Common myeloid progenitor, CD34-positive (primary cell): ENCODE data around the gene SPATA13.

Source experiments
- CTCF ChIA-PET: fragments of 350-600 bp; sonication (Branson Sonifier 250); formaldehyde crosslinking; loops from one replicate; lab custom pipeline; 2021; ENCODE audit warnings: antibody characterized with exemption; lab: Charles Lee
- POLR2A ChIA-PET: fragments of 350-600 bp; sonication (Branson Sonifier 250); formaldehyde crosslinking; loops from one replicate; lab custom pipeline; 2021; ENCODE audit warnings: antibody characterized with exemption; lab: Charles Lee
- DNase-seq, 3 donors: peaks; one replicate each; pipeline versions ENCODE4 v3.0.0 to v3.0.0-alpha.2; 2013
- H3K27ac ChIP-seq, 2 experiments: 1 replicate in 1 of 2; 2 replicates in 1 of 2; pipeline ENCODE4 v1.7.0; 2013; ENCODE audit warnings: inconsistent platforms in 2 of 2, low read length in 2 of 2, mild to moderate bottlenecking in 2 of 2, low read depth in 1 of 2, moderate library complexity in 1 of 2; ENCODE audit not compliant: severe bottlenecking in 2 of 2, insufficient read depth in 1 of 2, poor library complexity in 1 of 2
- H3K27me3 ChIP-seq, 5 experiments: replicated peaks in 2 of 5; 1 replicate in 3 of 5; 2 replicates in 2 of 5; pipeline versions ENCODE4 v1.6.1 to v1.7.0; 2013; ENCODE audit warnings: low read length in 4 of 5, mild to moderate bottlenecking in 2 of 5, moderate library complexity in 2 of 5, inconsistent platforms in 1 of 5; ENCODE audit not compliant: insufficient read depth in 5 of 5, control insufficient read depth in 4 of 5
- H3K36me3 ChIP-seq, 4 experiments: 1 replicate in 2 of 4; 2 replicates in 2 of 4; pipeline versions ENCODE4 v1.6.1 to v1.7.0; 2013; ENCODE audit warnings: low read length in 3 of 4, control low read depth in 1 of 4, mild to moderate bottlenecking in 1 of 4; ENCODE audit not compliant: control insufficient read depth in 4 of 4, insufficient read depth in 4 of 4
- H3K4me1 ChIP-seq, 4 experiments: 1 replicate in 3 of 4; 2 replicates in 1 of 4; pipeline versions ENCODE4 v1.6.1 to v1.7.1; 2013; ENCODE audit warnings: low read length in 3 of 4, mild to moderate bottlenecking in 3 of 4, control low read depth in 1 of 4, inconsistent platforms in 1 of 4, moderate library complexity in 1 of 4; ENCODE audit not compliant: control insufficient read depth in 4 of 4, insufficient read depth in 4 of 4; ENCODE audit errors: control extremely low read depth in 1 of 4
- H3K4me3 ChIP-seq, 7 experiments: 1 replicate in 4 of 7; 2 replicates in 3 of 7; pipeline versions ENCODE4 v1.5.1 to v1.7.0; 2013; ENCODE audit warnings: mild to moderate bottlenecking in 7 of 7, low read length in 6 of 7, moderate library complexity in 6 of 7, inconsistent platforms in 2 of 7, low read depth in 2 of 7, control low read depth in 1 of 7; ENCODE audit not compliant: insufficient read depth in 4 of 7, control insufficient read depth in 1 of 7; ENCODE audit errors: extremely low read depth in 1 of 7
- H3K9me3 ChIP-seq, 5 experiments: 1 replicate in 4 of 5; 2 replicates in 1 of 5; pipeline versions ENCODE4 v1.6.1 to v1.7.1; 2013; ENCODE audit warnings: low read length in 4 of 5, mild to moderate bottlenecking in 2 of 5, inconsistent platforms in 1 of 5, low read depth in 1 of 5, moderate library complexity in 1 of 5; ENCODE audit not compliant: control insufficient read depth in 4 of 5, insufficient read depth in 2 of 5; ENCODE audit errors: control extremely low read depth in 1 of 5
- WGBS: methylation state at CpG from one replicate; pipeline ENCODE4 v1.1.5; 2013; ENCODE audit not compliant: insufficient coverage; 5-methylcytosine and 5-hydroxymethylcytosine counted together

The SPATA13 gene

DNA sequence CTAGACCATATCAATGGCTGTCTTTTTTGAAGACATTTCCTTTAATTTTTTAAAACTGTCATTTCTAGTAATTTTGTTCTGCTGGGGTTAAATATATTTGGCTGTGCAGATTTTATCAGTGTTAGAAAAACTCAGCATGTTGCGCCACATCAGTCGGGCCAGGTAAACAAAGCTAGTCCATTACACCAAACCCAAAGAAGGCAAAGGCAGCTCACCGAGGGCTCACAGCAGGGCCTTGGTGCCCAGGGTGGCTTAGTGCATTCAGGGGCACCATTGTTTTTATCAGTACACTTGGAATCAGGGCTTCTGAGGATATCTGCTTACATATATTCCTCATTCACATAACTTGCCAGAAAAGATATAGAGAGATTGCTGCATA lies 22.2 kb downstream of the SPATA13 start:
- WGBS: 100% methylated on average over 2 of the region's 3 CpGs
- no peak overlapping the region for H3K4me3 ChIP-seq
- no peaks in the 10 kb centered on the region for H3K36me3 ChIP-seq
- no peak overlapping the region for H3K27ac ChIP-seq
- POLR2A ChIA-PET: interaction anchor here (0.6 to 1.2 kb wide), 2 partner anchors 20 to 48 kb away, joined by 3 read pairs; no protein-coding TSS in a partner anchor
- H3K9me3 ChIP-seq: no peaks in the 10 kb centered on the region
- peaks cover 0 to 7% (median 0%) of the 10 kb centered on the region in 4 experiments for H3K4me1 ChIP-seq
- H3K27me3 ChIP-seq: no peaks in the 10 kb centered on the region
- CTCF ChIA-PET: interaction anchor here (1.2 kb wide), 1 partner anchor 17 kb away, joined by 3 read pairs; no protein-coding TSS in a partner anchor
- DNase-seq: no peak

DNA sequence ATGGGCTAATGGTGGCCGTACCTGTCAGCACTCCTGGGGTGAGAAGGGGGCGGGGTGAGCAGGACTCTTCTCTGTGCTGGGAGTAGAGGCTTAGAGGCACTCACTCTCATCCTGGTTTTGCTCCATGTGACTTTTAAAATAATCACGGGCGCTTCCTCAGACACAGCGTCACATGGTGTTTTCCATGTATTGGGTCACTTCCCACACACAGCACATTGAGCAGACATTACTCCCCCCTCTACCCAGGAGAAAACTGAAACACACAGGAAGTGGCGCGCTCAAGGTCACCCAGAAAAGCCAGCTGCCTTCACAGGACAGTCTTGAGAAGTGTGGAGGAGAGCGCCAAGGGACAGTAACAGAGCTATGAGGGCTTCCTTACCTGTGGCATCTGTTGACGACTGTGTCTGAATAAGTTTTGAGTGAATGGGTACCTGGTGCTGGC lies 23.2 kb downstream of the SPATA13 start:
- CTCF ChIA-PET: interaction anchor here (1.2 kb wide), 2 partner anchors 11 to 16 kb away, joined by 3 read pairs; no protein-coding TSS in a partner anchor
- Histone ChIP-seq H3K4me1 (peaks cover 0 to 7% (median 0%) of the 10 kb centered on the region in 4 experiments), H3K27ac (no peak overlapping the region), H3K4me3 (no peak overlapping the region), H3K36me3 (no peaks in the 10 kb centered on the region), H3K27me3 (no peaks in the 10 kb centered on the region), H3K9me3 (peaks cover 0 to 6% (median 2%) of the 10 kb centered on the region in 5 experiments)
- 100% methylated on average over 7 of the region's 9 CpGs for WGBS
- DNase-seq: no peak
- POLR2A ChIA-PET: no interaction called here

- CTCF ChIA-PET: interaction anchor here (1.2 kb wide), 1 partner anchor 10 kb away, joined by 3 read pairs; no protein-coding TSS in a partner anchor
- Histone ChIP-seq H3K4me3 (no peak overlapping the region), H3K36me3 (no peaks in the 10 kb centered on the region), H3K27me3 (no peaks in the 10 kb centered on the region), H3K27ac (no peak overlapping the region), H3K9me3 (peaks cover 0 to 7% (median 2%) of the 10 kb centered on the region in 5 experiments), H3K4me1 (peaks cover 0 to 7% (median 0%) of the 10 kb centered on the region in 4 experiments)
- DNase-seq: no peak
- 100% methylated on average over 2 of the region's 4 CpGs for WGBS
- POLR2A ChIA-PET: no interaction called here
Measured at GRCh38 chr13:24184265-24184841, 23.8 kb downstream of the SPATA13 start.

DNA sequence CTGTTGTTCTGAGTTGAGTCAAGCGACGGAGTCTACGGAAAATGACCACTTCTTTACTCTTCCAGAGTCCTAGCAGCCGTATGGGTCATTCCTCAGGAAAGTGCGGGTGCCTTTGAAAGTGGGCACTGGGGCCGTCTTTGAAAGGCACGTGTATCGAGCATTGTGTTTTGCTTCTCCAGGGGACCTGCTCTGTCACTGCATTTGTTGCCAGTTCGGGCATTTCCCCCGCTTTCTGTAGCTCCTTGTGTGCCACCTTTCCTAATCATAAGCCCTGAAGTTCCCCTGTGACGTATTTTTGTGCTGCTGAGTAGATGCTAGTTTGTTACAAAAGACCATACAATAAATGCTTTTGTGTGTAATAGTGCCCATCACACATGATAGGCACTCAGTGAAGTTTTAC lies 24.4 kb downstream of the SPATA13 start:
- Histone ChIP-seq H3K27me3 (no peaks in the 10 kb centered on the region), H3K27ac (no peak overlapping the region), H3K9me3 (peaks cover 0 to 7% (median 2%) of the 10 kb centered on the region in 5 experiments), H3K4me1 (peaks cover 0 to 7% (median 0%) of the 10 kb centered on the region in 4 experiments), H3K4me3 (no peak overlapping the region), H3K36me3 (no peaks in the 10 kb centered on the region)
- POLR2A ChIA-PET: no interaction called here
- no peak for DNase-seq
- WGBS: over 99% methylated on average over 10 of the region's 11 CpGs
- CTCF ChIA-PET: no interaction called here

- peaks cover 0 to 7% (median 0%) of the 10 kb centered on the region in 4 experiments for H3K4me1 ChIP-seq
- ChIA-PET CTCF (interaction anchor here (1.7 kb wide), 1 partner anchor 8 kb away, joined by 6 read pairs; no protein-coding TSS in a partner anchor), POLR2A (no interaction called here)
- 100% methylated on average over 3 of the region's 7 CpGs for WGBS
- H3K27ac ChIP-seq: no peak overlapping the region
- H3K4me3 ChIP-seq: no peak overlapping the region
- no peaks in the 10 kb centered on the region for H3K36me3 ChIP-seq
- no peak for DNase-seq
- H3K9me3 ChIP-seq: peaks cover 0 to 7% (median 2%) of the 10 kb centered on the region in 5 experiments
- H3K27me3 ChIP-seq: no peaks in the 10 kb centered on the region
Measured at GRCh38 chr13:24185591-24186232, 25.2 kb downstream of the SPATA13 start.

DNA sequence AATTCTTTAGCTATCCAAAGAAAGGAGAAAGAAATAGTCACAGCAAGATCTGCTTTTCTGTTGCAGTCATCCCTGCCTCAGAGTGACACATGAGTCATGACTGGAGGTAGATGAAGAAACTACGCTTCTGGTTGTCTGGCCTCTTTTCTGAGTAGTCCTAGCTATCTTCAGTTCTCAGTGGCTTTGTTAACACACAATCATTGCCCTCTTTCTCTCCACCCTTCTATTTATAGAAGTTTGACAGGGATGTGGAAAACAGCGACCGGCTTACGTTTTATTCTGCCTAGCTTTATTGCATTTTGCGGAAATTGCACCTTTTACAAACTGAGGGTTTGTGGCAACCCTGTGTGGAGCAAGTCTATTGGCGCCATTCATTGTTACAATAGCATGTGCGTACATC lies 26.7 kb downstream of the SPATA13 start:
- Histone ChIP-seq H3K27ac (no peak overlapping the region), H3K27me3 (no peaks in the 10 kb centered on the region), H3K9me3 (peaks cover 0 to 7% (median 2%) of the 10 kb centered on the region in 5 experiments), H3K36me3 (no peaks in the 10 kb centered on the region), H3K4me3 (no peak overlapping the region), H3K4me1 (peaks cover 0 to 13% (median 4%) of the 10 kb centered on the region in 4 experiments)
- 96% methylated on average over 3 of the region's 7 CpGs for WGBS
- DNase-seq: no peak
- POLR2A ChIA-PET: no interaction called here
- CTCF ChIA-PET: interaction anchor here (1.7 kb wide), 1 partner anchor 9 kb away, joined by 6 read pairs; no protein-coding TSS in a partner anchor
